Panc1 (cell line): ENCODE data around the gene KDM1A.

Experiments used
- CTCF ChIP-seq: fragments of 450-650 bp; IDR thresholded peaks from 2 replicates; pipeline ENCODE4 v1.5.1; 2017; ENCODE audit warnings: mild to moderate bottlenecking
- POLR2AphosphoS5 ChIP-seq: IDR thresholded peaks from 2 replicates; pipeline ENCODE4 v1.6.1; 2012; ENCODE audit warnings: mild to moderate bottlenecking, low read depth, low read length, moderate library complexity
- REST ChIP-seq, 2 experiments: IDR thresholded peaks; 2 replicates each; pipeline ENCODE4 v1.6.1; 2011 to 2012; ENCODE audit warnings: low read depth in 2 of 2, control low read depth in 1 of 2, low read length in 1 of 2, mild to moderate bottlenecking in 1 of 2, moderate library complexity in 1 of 2; ENCODE audit not compliant: insufficient read depth in 1 of 2

GRCh38 chr1:23007106-23007505 lies 12.2 kb upstream of the KDM1A start:
- TF ChIP-seq POLR2AphosphoS5 (no peak), CTCF (no peak), REST (IDR thresholded peaks at IDR 0.05; ENCODE audit: insufficient read depth in 1 of 2, low read depth in 2 of 2, low read length in 1 of 2) (no peak)
